Stromal cell of bone marrow (primary cell): Measurements from ENCODE around the gene ANKRD24.
A peak's percentile ranks its signal among the peaks of the same experiment; 100 is the strongest.
"Not testable (repeated sequence)": the region's sequence is repeated elsewhere in the genome, so short reads cannot be mapped to it uniquely, and the experiment has no call there.

Experiments used
- DNase-seq: peaks from one replicate; pipeline ENCODE4 v3.0.0-alpha.2; 2012; ENCODE audit warnings: low read depth

Gene ANKRD24

DNA sequence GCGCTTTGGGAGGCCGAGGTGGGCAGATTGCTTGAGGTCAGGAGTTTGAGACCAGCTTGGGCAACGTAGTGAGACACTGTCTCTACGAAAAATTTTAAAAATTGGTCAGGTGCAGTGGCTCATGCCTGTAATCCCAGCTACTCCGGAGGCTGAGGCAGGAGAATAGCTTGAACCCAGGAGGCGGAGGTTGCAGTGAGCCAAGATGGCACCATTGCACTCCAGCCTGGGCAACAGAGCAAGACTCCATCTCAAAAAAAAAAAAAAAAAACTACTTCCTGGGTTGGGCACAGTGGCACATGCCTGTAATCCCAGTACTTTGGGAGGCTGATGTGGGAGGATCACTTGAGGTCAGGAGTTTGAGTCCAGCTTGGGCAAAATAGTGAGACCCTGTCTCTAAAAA is 49.0 kb downstream of the ANKRD24 start:
- DNase-seq: not testable (repeated sequence)

DNA sequence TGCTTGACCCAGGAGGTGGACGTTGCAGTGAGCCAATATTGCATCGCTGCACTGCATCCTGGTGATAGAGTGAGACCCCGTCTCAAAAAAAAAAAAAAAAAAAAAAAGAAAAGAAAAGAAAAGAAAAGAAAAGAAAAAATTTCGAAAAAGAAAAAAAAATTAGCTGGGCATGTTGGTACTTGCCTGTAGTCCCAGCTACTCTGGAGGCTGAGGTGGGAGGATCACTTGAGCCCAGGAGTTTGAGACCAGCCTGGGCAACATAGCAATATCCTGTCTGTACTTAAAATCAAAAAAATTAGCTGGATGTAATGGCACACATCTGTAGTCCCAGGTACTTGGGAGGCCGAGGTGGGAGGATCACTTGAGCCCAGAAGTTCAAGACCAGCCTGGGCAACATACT is 49.6 kb downstream of the ANKRD24 start:
- not testable (repeated sequence) for DNase-seq

GRCh38 chr19:4232614-4233281 is 50.3 kb downstream of the ANKRD24 start:
- no peak for DNase-seq

DNA sequence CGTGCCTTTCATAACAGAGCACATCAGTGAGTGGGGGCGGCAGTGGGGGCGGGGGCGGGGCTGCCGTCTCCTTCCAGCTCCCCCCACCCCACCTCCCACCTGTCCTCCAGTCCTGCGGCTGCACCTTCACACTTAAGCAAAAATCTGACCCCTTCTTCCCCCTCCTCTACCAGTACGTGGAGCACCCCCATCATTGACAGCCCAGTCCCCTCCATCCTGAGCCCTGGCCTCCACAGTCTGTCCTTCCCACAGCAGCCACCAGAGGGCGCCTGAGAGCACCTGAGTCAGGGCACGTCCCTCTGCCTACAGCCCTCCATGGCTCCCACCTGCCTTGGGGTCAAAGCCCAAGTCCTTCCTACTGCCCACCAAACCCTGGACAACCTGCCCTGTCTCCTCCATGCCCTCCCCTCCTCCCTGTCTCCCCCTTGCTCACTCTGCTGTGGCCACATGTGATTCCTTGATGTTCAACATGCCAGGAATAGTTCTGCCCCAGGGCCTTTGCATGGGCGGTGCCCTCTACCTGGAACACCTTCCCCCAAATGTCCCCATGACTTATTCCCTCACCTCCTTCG is 50.9 kb downstream of the ANKRD24 start:
- DNase-seq: no peak

GRCh38 chr19:4234142-4234861 is 51.8 kb downstream of the ANKRD24 start:
- no peak for DNase-seq

GRCh38 chr19:4234862-4235201 is 52.3 kb downstream of the ANKRD24 start:
- DNase-seq: no peak

DNA sequence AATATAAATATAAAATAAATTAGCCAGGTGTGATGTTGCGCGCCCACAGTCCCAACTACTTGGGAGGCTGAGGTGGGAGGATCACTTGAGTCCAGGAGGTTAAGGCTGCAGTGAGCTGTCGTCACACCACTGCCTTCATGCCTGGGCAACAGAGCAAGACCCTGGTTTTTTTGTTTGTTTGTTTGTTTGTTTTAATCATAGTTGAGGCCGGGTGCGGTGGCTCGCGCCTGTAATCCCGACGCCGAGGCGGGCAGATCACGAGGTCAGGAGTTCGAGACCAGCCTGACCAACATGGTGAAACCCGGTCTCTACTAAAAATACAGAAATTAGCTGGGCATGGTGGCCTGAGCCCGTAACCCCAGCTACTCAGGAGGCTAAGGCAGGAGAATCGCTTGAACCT is 55.0 kb downstream of the ANKRD24 start:
- not testable (repeated sequence) for DNase-seq

DNA sequence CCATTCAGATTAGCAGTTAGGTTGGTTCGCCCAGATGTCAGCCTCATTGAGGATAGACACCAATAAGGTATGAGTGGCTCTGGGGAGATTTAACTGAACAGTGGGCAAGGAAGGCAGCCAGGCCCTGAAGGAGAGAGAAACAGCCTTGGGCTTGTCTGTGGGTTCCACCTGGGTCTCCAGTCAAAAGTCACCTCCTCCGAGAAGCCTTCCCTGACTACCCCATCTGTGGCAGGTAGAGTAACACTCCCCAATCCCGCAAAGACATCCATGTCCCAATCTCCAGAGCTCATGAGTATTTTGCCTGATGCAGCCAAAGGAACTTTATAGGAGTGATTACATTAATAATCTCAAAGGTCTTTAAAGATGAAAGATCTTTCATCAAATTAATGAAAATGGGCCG is 56.3 kb downstream of the ANKRD24 start:
- DNase-seq: no peak

DNA sequence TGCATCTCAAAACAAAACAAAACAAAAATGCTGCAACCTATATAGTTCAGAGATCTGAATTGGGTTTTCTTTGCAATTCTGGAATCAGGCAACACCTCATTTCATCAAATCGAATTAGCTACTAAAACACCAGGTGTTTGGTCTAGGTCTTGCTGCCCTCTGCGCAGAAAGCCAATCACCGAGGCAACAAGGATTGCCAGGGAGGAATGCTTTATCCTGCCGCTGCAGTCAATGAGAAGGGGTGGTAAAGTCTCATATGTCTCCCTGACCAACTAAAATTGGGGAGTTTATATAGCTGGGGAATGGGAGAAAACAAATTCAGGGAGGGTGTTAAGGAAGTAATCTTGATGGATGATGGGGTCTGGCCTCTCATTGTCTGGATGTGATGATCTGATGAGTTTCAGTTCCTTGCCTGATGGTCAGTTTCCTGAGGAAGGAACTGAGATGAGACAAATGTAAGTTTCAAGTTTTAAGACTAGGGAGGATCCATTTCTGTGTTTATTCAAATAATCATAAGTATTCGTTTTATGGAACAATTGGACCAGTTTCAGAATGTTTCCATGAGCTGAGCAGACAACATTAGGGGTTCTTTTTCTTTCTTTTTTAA is 59.4 kb downstream of the ANKRD24 start:
- DNase-seq: no peak

DNA sequence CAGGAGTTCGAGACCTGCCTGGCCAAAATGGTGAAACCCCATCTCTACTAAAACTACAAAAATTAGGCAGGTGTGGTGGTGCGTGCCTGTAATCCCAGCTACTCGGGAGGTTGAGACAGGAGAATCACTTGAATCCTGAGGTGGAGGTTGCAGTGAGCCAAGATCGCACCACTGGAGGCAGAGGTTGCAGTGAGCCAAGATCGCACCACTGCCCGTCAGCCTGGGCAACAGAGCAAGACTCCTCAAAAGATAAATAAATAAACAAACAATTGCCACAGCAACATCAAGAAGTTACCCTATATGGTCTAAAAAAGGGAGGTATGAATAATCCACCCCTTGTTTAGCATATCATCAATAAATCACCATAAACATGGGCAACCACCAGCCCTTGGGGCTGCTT is 63.4 kb downstream of the ANKRD24 start:
- not testable (repeated sequence) for DNase-seq

DNA sequence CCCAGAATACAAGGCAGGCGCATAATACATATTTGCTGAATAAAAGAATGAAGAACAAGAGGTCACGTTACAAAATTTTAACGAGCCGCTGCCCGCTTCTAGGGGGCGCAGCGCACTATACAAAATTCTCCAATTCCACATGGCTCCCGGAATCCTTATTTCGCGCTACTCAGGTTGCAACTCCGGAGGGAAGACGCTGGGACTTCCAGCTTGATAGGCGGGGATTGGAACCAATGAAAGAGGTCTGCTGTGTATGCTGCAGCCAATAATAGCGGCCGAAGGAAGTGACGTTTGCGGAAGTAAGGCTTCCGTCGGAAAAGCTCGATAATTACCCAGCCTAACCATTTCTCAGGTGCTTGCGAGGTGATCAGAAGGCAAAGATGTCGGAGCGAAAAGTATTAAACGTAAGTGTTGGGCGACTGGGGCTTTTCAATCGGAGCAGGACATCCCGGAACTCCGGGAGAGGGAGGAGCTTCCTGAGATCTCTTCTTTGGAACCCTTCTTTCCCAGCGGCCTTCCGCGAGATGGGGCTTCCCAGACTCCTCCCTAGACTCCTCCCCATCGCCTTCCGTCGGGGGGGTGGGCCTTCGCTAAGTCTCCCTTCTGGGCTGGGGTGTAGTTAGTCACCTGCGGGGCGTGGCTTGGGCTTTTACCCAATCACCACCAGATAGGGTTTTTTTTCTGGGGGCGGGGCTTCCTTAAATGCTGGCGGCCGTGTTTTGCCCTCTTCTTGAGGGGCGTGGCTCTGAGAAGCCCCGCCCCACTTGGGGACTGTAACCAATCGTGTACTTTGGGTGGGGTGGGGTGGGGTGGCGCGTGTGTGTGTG is 64.5 kb downstream of the ANKRD24 start, which contains the start of gene YJU2:
YJU2 (plus strand) TSS at position 314 of the 827 bp plus-strand sequence; CDS start at position 381, 67 bp downstream.
- peak; percentile 99 for DNase-seq

- DNase-seq: no peak
Observed at GRCh38 chr19:4256563-4256962, 74.1 kb downstream of the ANKRD24 start.

DNA sequence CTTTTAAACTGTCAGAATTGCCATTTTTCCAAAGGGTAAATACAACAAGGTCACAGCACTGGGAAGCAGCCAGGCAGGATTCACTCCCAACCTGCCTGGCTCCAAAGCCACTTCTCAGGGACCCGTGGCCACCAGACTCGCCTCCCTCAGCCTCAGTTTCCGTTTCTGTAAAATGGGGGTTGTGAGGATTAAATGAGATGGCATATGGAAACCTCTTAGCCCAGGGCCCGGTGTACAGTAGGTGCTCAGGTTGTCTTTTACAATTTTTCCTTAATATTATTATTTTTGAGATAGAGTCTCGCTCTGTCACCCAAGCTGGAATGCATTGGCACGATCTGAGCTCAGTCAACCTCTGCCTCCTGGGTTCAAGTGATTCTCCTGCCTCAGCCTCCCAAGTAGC is 74.5 kb downstream of the ANKRD24 start:
- no peak for DNase-seq

DNA sequence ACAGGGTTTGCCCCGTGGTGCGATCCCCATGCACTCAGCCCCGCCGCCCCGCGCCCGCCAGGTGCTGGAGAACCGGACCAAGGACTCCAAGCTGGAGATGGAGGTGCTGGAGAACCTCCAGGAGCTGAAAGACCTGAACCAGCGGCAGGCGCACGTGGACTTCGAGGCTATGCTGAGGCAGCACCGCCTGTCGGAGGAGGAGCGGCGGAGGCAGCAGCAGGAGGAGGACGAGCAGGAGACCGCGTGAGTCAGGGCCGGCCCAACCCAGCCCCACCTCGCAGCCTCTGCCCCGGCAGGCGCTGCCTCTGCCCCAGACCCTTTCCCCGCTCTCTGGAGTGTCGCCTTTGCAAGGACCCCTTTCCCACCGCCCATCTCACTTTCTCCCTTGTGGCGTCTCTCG is 75.7 kb downstream of the ANKRD24 start:
- DNase-seq: no peak

GRCh38 chr19:4260613-4261191 is 78.2 kb downstream of the ANKRD24 start:
- DNase-seq: no peak

DNA sequence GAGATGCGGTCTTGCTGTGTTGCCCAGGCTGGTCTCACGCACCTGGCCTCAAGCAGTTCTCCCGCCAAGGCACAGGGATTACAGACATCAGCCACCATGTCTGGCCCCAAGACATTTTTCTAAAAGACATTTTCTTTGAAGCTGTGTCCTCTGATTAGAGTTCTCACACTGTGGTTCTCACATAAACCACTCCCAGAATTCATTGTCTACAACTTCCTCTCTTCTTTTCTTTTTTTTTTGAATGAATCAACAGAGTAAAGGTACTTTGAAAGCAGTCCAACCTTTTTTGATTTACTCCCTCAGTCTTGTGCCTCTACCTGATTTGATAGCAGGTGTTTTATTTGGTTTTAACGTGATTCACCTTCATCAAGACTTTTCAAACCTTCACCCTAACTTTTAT is 82.3 kb downstream of the ANKRD24 start:
- DNase-seq: no peak

GRCh38 chr19:4266253-4267000 is 83.9 kb downstream of the ANKRD24 start:
- no peak for DNase-seq

DNA sequence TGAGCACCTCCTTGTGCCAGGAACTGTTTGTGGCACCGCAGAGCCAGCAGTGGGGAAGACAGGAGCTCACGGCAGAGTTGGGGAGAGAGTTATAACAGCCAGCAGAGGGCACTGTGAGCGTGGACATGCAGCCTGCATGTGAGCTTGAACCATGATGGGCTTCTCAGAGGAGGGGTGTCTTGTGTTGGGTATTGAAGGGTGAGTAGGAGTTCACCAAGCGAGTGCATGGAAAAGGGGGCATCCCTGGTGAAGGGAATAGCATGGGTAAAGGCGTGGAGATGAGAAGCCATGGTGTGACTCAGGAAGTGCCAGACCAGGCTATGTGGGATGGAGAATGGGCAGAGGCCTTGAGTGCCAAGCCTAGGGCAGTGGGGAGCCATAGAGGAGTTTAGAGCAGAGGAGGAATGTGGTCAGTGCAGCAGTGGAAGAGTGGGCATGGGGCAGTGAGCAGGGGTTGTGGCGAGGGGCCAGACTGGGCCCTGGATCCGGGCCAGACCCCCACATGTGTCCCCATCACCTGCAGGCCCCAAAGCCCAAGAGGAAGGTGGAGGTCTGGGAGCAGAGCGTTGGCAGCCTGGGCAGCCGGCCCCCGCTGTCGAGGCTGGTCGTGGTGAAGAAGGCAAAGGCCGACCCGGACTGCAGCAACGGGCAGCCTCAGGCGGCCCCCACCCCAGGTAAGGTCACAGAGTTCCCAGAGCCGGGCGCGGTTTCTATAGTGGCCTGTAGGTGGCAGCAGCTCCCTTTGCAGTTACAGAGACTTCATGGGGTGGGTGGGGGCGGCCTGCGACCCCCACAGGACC is 84.8 kb downstream of the ANKRD24 start:
- DNase-seq: no peak

DNA sequence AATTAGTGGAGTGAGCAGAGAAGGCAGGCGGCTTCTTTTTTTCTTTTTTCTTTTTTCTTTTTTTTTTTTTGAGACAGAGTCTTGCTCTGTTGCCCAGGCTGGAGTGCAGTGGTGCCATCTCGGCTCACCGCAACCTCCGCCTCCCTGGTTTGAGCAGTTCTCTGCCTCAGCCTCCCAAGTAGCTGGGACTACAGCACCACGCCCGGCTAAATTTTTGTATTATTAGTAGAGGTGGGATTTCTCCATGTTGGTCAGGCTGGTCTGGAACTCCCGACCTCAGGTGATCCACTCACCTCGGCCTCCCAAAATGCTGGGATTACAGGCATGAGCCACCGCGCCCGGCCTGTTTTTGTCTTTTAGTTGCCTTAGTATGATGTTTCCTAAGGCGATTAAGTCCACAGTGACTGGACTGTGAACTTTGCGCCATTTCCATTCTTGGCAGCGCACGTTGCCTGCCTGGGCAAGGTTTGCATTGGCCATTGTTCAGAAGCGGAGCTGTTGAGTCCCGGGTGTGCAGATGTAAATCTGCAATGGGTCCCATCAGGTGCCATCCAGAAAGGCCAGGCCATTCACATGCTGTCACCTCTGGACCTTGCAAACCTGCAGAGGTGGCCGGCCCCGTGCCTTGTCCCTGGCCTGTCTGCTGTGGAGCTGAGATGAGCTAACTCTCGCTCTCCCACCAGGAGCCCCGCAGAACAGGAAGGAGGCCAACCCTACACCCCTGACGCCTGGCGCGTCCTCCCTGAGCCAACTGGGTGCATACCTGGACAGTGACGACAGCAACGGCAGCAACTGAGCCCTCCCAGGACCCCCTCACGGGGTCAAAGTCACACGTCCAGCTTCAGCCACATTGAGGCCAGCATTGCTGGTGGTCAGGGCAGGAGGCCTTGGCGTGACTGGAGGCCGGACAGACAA is 85.7 kb downstream of the ANKRD24 start:
- DNase-seq: no peak
